Skeletal muscle cell (primary cell): ENCODE data around the gene ARHGEF17.
A peak's percentile ranks its signal among the peaks of the same experiment; 100 is the strongest.

ENCODE experiments used
- DNase-seq: peaks from one replicate; pipeline ENCODE4 v3.0.0-alpha.2; 2010; ENCODE audit warnings: low read depth
- H3K4me3 ChIP-seq: 2 replicates; pipeline ENCODE4 v1.5.1; 2011; ENCODE audit warnings: low read depth, mild to moderate bottlenecking, control low read depth, low read length, moderate library complexity

ARHGEF17 gene

DNA sequence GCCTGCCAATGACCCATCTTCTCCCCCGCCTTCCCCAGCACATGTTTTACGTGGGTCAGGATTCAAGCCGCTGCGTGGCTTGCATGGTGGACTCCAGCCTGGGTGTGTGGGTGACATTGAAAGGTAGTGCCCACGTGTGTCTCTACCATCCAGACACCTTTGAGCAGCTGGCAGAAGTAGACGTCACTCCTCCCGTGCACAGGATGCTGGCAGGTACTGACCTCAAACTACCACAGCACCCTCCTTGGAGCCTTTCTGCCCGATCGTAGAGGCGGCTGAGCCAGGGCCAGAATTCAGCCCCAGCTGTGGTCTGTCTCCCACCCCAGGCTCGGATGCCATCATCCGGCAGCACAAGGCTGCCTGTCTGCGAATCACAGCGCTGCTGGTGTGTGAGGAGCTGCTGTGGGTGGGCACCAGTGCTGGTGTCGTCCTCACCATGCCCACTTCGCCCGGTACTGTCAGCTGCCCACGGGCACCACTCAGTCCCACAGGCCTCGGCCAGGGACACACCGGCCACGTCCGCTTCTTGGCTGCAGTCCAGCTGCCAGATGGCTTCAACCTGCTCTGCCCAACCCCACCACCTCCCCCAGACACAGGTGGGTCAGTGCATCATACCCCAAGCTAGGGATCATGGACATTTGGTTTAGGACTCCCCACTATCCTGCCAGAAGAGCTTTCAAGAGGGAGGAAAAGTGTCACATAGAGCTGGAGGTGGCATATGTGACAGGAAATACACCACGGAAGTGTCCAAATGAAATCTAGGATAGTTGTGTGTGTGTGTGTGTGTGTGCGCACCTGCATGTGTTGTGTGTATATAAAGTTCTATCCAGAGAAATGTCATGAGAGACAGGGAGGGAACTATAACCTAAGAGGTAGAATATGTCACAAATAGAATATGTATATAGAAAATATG lies 57.5 kb downstream of the ARHGEF17 start:
- no peak for DNase-seq

DNA sequence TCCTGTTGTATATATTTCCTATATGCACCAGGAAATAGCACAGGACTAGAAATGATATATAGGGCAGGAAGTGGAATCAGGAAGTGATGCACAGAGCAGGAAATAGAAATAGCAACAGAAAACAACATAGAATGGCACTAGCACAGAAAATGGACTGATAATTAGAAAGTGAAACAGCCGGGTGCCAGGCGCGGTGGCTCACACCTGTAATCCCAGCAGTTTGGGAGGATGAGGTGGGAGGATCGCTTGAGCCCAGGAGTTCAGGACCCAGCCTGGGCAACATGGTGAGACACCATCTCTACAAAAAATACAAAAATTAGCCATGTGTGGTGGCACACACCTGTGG lies 58.2 kb downstream of the ARHGEF17 start:
- DNase-seq = no peak
- no peak overlapping the region for H3K4me3 ChIP-seq

More for the DNA sequence above, 57.5 kb downstream of the ARHGEF17 start:
- no peak overlapping the region for H3K4me3 ChIP-seq

DNA sequence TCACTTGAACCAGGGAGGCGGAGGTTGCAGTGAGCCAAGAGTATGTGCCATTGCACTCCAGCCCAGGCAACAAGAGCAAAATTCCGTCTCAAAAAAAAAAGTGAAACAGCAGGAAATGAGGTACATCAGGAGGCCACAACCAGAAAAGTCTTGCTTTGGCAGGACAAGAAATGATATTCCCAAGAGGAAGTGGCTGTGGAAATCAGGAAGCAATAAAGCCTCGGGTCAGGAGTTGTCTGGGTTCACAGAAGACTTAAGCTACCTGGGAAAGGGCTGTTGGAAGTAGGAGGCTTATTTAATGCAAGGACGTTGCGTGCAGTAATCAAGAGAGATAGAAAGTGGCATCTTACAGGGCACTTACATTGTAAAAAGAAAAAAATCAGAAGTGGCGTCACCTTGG lies 58.9 kb downstream of the ARHGEF17 start:
- H3K4me3 ChIP-seq = no peak overlapping the region
- DNase-seq = no peak

DNA sequence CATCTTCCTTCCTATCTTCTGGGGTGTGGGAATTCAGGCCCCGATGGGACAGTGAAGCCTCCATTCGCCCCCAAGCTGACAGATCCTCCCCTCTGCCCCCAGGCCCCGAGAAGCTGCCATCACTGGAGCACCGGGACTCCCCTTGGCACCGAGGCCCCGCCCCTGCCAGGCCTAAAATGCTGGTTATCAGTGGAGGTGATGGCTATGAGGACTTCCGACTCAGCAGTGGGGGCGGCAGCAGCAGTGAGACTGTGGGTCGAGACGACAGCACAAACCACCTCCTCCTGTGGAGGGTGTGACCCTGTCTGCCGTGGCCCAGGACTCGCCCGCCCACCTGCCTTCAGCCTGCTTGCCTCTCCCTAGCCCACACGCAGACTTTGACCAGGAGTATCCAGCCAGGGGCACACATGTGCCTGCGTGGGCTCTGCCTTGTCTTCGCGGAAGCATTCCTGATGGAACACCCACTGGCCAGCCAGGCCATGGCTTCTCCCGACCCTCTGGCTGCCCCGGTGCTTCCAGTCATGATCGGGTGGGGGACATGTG lies 59.5 kb downstream of the ARHGEF17 start:
- H3K4me3 ChIP-seq = no peak overlapping the region
- no peak for DNase-seq

DNA sequence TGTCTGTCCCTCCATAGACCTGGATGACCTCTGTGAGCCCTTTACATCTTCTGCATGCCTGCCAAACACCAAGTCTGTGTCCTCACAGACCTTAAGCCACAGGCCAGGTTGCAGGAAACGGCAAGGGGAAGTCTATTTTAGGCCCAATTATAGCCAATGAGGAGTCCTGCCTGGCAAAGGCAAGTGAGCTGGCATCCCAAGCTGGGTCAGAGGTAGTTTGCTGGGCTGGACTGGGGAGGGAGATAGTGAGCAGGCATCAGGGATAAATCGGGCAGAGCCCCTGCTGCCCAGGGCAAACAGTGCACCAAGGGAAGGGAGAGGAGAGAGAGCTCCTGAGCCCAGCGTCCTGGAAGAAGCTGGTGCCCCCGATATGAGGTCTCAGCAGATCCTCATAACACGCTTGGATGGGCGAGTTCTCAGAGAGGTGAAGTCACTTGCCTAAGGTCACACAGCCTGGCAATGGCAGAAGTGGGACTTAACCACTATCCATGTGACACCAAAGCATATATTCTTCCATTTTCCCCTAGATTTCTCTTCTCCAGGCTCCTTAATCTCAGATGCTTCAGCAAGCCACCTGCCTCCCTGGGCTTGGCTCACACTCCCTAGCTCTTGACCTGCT lies 64.4 kb downstream of the ARHGEF17 start:
- no peak for DNase-seq
- no peak overlapping the region for H3K4me3 ChIP-seq

DNA sequence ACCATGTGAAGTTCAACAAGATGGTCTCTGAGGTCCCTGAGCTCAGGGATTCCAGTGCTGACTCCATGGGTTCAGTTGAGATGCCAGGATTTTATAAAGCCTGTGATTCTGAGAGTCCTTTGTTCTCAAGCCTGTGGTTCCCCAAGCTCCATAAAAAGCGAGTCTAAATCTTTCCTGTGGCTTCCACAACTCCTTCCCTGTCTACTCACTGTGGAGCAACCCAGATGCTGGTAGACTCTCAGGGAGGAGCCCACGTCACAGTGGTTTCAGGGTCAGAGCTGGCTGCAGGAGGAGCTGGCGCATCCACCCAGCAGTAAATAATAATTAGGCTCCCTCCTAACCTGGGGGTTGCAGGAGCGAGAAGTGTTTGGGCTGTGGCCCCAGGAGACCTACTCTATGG lies 66.1 kb downstream of the ARHGEF17 start:
- no peak for DNase-seq
- no peak overlapping the region for H3K4me3 ChIP-seq

DNA sequence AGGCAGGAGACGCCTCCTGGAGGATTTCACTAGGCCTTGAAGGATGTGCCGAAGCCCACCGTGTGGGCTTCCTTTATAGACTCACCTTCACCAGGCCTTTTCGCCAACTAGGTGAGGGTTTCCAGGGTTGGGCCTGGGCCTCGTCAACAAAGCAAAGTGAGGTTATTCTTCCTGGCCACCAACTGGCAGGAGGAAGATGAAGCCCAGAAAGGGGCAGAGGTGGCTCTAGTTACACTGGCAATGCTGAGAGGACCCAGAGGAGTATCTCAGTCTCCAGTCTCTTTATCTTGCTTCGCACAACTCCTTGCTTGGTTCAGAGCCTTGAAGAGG lies 67.7 kb downstream of the ARHGEF17 start:
- no peak overlapping the region for H3K4me3 ChIP-seq
- DNase-seq = no peak

DNA sequence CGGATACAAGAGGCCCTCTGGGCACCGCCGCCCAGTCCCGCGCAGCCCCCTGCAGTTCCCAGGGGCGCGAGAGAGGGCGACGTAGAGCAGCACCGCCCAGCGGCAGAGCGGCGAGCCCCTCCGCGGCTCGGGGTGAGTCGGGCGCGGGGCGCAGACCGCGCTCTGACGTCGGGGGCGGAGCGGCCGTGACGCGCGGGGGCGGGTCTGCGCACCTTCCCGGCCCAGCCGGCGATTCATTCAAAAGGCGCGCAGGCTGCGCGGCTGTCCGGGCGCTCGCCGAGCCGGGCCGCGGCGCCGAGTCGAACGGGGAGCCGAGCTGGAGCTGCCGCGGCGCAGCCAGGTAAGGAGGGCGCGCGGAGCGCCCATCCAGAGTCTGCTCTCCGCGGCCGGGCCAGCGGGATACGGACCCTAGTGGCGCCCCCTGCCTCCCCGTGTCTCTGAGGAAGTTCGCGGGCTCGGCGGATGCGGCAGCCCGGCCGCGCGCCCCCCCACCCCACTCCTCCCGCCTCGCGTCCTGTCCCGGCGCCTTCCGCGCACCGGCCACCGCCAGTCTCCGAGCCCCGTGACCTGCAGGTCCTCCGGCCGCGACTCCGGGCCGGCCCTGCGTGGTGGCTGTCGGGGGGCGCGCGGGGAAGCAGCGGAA lies 68.2 kb downstream of the ARHGEF17 start, which contains the start of gene RELT:
Gene RELT (plus strand): TSS at position 240 of the 643 bp plus-strand sequence. CDS start 12,738 bp downstream, outside the sequence.
- H3K4me3 ChIP-seq = peak within 1 kb of the TSS; percentile 75
- DNase-seq = peak; percentile 62

DNA sequence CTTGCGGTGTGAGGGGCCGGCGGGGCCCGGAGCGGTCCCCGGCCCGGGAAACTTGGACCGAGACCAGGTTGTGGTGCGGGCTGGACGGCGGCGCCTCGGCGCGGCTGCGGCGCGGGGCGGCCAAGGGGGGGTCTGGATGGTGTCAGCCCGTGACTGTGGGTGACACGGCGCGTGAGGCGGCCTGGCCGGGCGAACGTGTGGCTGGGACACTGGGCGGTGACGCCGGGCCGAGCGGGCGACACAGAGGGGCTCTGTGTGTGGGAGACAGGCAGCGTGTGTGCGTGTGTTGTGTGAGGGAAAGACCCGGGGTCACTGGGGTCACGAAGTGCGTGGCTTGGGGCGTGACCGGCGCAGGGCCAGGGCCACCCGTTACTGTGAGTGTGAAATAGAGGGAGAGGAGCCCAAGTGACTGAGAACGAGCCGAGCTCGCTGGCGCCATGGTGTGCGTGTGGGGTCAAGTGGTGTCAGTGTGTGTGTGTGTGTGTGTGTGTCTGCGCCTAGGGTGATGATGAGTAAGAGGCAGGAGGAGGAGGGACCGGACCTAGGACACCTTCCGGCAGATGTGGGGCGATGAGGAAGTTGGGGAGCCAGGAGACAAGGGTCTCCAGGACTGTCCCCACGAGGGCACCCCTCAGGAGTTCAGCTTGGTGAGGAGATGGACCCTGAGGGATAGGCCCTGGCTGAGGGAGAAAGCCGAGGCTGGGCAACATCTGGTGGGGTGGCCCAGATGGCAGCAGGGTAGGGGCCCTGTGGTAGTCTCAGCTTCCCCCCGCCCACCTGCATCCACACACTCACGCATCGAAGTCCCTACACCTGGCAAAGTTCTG lies 68.9 kb downstream of the ARHGEF17 start:
- peak; percentile 36 for DNase-seq
- peak overlapping the region; percentile 75 for H3K4me3 ChIP-seq

DNA sequence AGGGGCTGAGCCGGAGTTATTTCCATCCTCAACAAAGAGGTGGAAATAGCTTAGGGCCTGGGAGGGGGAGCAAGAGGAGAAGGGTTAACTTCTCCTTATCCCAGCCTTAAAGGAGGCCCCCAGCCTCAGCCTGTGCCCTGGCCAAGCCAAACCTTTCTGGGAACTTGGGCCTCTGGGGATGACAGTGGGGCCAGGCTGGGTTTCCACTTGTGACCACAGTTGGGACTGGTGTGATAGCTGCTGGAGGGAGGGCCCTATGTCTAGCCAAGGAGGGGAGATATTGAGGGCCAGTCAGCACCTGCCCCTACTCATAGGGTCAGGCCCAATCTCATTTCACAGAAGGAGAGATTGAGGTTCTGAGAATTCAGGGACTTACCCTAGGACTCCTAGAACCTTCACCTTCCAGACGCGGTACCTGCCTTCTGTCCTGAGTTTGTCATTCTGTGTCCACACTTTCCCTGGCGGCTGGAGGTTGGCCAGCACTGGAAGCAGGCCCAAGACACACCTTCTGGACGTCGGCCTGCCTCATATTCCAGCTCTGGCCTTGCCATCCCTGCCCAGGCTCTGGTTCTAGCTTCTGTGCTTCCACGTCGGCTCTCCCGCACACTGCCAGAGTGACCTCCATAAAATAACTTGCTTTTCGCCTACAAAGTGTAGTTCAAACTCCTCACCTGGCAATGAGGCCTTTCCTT lies 71.3 kb downstream of the ARHGEF17 start:
- no peak for DNase-seq
- H3K4me3 ChIP-seq = no peak overlapping the region

DNA sequence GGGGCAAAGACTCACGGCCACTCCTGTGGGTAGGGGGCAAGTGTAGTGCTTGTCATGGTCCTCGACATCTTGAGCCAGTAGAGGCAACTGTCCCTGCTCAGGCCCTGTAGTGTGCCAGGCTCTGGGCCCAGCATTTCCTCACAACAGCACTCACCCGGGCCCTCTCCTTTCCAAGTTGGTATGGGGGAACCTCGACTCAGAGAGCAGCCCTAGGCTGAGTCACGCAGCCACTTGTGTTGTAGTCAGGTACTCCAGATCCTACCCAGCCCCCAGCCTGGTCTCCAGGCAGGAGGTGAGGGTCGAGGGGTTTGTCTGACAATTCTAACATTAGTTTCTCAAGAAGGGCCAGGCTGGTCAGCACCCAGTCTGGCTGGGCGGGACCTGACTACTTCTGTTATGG lies 72.3 kb downstream of the ARHGEF17 start:
- H3K4me3 ChIP-seq = no peak overlapping the region
- no peak for DNase-seq

DNA sequence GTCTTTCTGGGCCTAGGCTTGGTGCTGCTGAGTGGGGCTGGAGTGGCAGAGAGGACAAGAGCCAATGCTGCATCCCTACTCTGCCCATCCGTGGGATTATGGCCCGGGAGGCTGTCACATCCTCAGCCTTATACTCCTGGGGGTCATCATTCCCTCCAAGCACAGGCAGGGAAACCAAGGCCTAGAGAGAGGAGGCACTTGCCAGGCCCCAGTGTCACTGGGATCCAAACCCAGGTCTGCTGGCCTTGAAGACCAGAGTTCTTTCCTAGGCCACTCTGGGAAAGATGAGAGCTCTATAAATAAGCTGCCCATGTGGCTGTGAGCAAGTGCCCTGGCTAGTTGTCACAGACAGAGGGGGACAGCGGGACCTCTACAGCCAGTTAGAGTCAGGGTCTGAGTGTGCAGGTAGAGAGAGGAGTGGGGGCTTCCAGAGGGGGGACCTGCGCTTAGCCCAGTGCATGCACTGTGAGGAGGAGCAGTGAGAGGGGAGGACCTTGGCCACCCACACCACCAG lies 72.9 kb downstream of the ARHGEF17 start:
- H3K4me3 ChIP-seq = no peak overlapping the region
- DNase-seq = no peak

DNA sequence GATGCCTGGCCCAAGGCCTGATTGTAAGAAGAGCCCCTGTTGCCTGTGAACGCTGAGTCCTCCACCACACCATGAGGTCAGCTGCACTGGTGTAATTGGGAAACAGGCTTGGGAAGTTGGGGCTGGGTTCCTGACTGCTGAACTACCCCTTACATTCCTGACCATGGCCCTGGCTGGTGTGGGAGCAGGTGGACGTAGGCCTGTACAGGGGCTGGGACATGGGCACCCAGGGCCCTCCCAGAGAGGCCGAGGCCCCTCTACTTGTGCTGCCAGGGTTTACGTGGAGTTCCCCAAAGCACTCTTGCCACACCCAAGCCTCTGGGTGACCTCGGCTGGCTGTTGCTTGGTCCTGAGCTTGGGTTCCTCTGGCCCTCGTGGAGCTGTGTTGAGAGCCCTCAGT lies 73.5 kb downstream of the ARHGEF17 start:
- no peak for DNase-seq
- no peak overlapping the region for H3K4me3 ChIP-seq

DNA sequence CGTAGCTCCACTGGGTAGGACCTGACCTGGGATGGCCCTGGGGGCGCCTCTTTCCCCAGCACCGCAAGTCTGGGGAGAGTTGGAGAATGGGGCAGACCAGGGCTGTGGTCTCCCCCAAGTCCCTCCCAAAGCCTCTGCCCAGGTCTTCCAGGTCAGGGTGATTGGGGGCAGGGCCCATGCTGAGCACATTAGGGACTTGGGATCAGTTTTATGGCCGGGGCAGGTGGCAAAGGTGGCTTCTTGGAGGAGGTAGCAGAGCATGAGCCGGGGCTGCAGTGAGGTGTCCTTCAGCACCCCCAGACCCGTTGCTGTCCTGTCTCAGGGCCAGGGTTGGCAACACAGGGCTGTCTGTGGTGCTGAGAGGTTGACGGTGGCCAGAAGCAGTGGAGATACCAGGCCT lies 74.1 kb downstream of the ARHGEF17 start:
- no peak overlapping the region for H3K4me3 ChIP-seq

DNA sequence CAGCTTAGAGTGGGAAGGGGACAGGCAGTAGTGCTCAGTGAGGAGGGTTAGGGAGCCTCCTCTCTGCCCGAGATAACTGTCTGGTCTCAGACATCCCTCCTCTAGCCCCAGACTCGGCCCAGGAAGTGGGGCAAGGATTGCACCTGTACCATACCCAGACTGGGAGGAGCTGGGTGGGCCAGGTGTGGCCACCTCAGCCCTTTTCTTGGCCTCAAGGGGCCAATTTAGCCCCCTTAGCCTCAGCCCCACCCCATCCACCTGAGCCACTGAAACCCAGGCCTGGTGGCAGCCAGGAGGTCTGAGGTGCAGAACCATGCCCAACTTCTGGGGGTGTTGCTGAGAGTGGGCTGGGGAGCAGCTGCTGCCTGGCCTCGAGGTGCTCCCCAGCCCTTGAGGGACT lies 74.7 kb downstream of the ARHGEF17 start:
- no peak overlapping the region for H3K4me3 ChIP-seq
- DNase-seq = no peak

More for the DNA sequence above, 74.1 kb downstream of the ARHGEF17 start:
- DNase-seq = no peak

DNA sequence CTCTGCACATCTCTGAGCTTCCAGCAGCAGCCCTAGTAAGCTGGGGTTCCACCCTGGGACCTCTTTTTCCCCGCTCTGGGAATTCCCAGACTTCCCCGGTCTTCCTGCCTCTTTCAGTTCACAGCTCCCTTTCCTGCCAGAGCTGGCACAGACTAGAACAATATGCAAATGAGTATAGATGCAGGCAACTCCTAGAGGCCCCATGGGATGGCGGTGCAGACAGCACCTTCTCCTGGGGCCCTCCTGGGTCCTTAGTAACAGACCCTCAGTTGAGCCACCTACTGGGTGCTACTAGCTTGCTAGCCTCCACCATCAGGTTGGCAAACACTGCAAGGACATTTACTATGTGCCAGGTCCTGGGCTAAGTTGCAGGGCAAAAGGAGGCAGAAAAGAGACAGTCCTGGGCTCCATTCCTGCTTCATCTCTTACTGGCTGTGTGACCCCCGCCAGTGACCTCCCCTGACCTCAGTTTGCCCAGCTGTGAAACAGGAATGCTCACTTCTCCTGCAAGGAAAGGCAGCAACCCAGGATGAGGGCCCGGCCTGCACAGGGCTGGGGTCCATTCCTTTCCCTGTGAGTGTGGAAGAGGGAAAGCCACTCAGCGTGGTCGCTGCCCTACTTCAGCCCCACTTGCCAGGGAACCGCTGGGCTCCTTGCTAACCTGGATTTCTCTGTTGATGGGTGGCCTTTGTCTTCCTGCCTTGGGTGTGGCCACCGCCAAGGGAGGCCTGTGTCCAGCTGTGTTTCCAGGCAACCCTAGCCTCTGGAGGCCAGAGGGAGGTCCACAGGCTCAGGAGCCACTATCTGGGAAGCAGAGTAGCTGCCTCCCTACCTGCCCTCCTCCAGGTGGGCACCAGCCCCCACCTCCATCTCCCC lies 75.4 kb downstream of the ARHGEF17 start:
- no peak for DNase-seq
- H3K4me3 ChIP-seq = no peak overlapping the region

DNA sequence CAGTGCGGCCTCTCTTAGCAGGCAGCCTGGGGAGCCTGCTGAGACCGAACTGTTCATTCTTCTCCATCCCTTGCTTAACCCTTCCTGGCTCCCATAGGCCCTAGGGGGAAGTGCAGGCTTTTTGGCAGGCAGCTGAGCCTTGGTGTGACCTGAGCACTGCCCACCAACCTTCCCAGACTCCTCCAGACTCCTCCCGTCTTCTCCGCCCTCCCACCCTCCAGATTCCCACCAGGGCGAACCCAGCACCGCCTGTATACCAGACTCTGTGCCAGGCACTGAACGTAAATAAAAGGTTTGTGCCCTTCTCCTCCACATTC lies 76.0 kb downstream of the ARHGEF17 start:
- no peak overlapping the region for H3K4me3 ChIP-seq
- DNase-seq = no peak

DNA sequence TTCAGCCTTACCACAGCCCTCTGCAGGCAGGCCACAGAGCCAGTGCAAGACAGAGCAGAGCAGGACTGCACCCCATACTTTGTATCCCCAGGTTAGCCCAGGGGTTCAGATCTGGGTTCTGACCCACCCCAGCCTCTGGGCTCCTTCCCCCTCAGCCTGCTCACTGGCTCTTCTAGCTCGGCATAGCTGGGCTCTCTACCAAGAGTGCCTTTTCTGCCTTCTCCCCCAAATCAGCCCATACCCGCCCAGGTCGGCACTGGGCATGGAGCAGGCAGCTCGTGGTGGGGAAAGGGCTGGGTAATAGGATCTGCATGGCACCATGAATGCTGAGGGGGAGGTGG lies 76.4 kb downstream of the ARHGEF17 start:
- DNase-seq = no peak
- no peak overlapping the region for H3K4me3 ChIP-seq
